ENCODE data around the gene BECN2.

DNA sequence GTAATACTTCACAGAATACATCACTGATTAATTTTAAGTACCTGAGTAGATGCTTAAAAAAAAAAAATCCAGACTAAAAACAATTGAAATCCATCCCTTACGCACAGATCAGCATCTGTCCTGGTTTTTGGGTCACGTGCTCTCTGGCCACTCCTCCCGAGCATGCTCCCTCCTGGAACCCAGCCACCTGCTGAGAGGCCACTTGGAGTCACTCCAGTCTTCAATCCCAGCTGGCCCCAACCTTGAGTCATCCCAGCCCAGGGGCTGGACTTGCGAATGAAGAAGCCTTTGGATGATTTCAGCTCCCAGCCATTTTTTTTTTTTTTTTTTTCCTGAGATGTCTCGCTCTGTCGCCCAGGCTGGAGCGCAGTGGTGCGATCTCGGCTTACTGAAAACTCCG, 32.5 kb downstream of the BECN2 start:
- TF ChIP-seq, protein P1, sequence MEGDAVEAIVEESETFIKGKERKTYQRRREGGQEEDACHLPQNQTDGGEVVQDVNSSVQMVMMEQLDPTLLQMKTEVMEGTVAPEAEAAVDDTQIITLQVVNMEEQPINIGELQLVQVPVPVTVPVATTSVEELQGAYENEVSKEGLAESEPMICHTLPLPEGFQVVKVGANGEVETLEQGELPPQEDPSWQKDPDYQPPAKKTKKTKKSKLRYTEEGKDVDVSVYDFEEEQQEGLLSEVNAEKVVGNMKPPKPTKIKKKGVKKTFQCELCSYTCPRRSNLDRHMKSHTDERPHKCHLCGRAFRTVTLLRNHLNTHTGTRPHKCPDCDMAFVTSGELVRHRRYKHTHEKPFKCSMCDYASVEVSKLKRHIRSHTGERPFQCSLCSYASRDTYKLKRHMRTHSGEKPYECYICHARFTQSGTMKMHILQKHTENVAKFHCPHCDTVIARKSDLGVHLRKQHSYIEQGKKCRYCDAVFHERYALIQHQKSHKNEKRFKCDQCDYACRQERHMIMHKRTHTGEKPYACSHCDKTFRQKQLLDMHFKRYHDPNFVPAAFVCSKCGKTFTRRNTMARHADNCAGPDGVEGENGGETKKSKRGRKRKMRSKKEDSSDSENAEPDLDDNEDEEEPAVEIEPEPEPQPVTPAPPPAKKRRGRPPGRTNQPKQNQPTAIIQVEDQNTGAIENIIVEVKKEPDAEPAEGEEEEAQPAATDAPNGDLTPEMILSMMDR (IDR thresholded peaks at IDR 0.05) = no peak
- TF ChIP-seq POLR2A (IDR thresholded peaks at IDR 0.05) = no peak

Data from body of pancreas (tissue), 4 donors.